Subcutaneous abdominal adipose tissue (tissue), 5 donors: ENCODE data around the gene INPP5E.
"Not testable (repeated sequence)": the region's sequence is repeated elsewhere in the genome, so short reads cannot be mapped to it uniquely, and the experiment has no call there.

ENCODE experiments used
- H3K27ac ChIP-seq: one replicate; pipeline ENCODE4 v1.7.0; 2013; ENCODE audit warnings: low read depth, mild to moderate bottlenecking, inconsistent platforms, low read length, moderate library complexity
- H3K27me3 ChIP-seq, 5 donors: one replicate each; pipeline ENCODE4 v1.7.0; 2013; ENCODE audit warnings: low read length in 5 of 5, inconsistent platforms in 1 of 5; ENCODE audit not compliant: control insufficient read depth in 5 of 5, insufficient read depth in 4 of 5
- H3K36me3 ChIP-seq, 5 donors: one replicate each; pipeline ENCODE4 v1.7.0; 2013; ENCODE audit warnings: low read length in 5 of 5; ENCODE audit not compliant: control insufficient read depth in 5 of 5, insufficient read depth in 5 of 5
- H3K4me1 ChIP-seq, 5 donors: one replicate each; pipeline ENCODE4 v1.7.0; 2013; ENCODE audit warnings: low read length in 5 of 5, mild to moderate bottlenecking in 3 of 5, moderate library complexity in 1 of 5; ENCODE audit not compliant: control insufficient read depth in 5 of 5, insufficient read depth in 5 of 5
- H3K4me3 ChIP-seq, 5 donors: one replicate each; pipeline ENCODE4 v1.7.0; 2013; ENCODE audit warnings: low read length in 5 of 5, low read depth in 1 of 5
- H3K9ac ChIP-seq, 5 donors: one replicate each; pipeline ENCODE4 v1.7.0; 2013; ENCODE audit warnings: low read length in 5 of 5, mild to moderate bottlenecking in 4 of 5, moderate library complexity in 3 of 5
- H3K9me3 ChIP-seq, 5 donors: one replicate each; pipeline ENCODE4 v1.7.0; 2013; ENCODE audit warnings: low read length in 5 of 5; ENCODE audit not compliant: control insufficient read depth in 5 of 5
- donor health status: healthy.
- donor health status: healthy.
- donor health status: healthy.
- donor health status: healthy.
- donor health status: healthy.

The INPP5E gene

GRCh38 chr9:136405904-136406303, 33.7 kb downstream of the INPP5E start:
- H3K36me3 ChIP-seq = peaks cover 0 to 52% (median 43%) of the 10 kb centered on the region in 5 donors
- H3K27ac ChIP-seq, H3K9me3 ChIP-seq: not testable (repeated sequence)

GRCh38 chr9:136405481-136405880, 34.2 kb downstream of the INPP5E start:
- H3K27ac ChIP-seq = no peak overlapping the region
- H3K27me3 ChIP-seq = no peaks in the 10 kb centered on the region
- H3K9ac ChIP-seq = no peak overlapping the region
- peaks cover 0 to 19% (median 12%) of the 10 kb centered on the region in 5 donors for H3K4me1 ChIP-seq
- H3K9me3 ChIP-seq = no peaks in the 10 kb centered on the region
- peaks cover 0 to 52% (median 43%) of the 10 kb centered on the region in 5 donors for H3K36me3 ChIP-seq
- no peak overlapping the region for H3K4me3 ChIP-seq

More at GRCh38 chr9:136405904-136406303, 33.7 kb downstream of the INPP5E start:
- not testable (repeated sequence) for H3K27me3 ChIP-seq, H3K9ac ChIP-seq, H3K4me3 ChIP-seq
- peaks cover 0 to 19% (median 13%) of the 10 kb centered on the region in 5 donors for H3K4me1 ChIP-seq

GRCh38 chr9:136404801-136405136, 34.9 kb downstream of the INPP5E start:
- Histone ChIP-seq H3K36me3 (peaks cover 0 to 52% (median 43%) of the 10 kb centered on the region in 5 donors), H3K9ac (no peak overlapping the region), H3K27me3 (no peaks in the 10 kb centered on the region), H3K4me1 (peaks cover 0 to 21% (median 12%) of the 10 kb centered on the region in 5 donors), H3K4me3 (no peak overlapping the region), H3K9me3 (no peaks in the 10 kb centered on the region), H3K27ac (no peak overlapping the region)

DNA sequence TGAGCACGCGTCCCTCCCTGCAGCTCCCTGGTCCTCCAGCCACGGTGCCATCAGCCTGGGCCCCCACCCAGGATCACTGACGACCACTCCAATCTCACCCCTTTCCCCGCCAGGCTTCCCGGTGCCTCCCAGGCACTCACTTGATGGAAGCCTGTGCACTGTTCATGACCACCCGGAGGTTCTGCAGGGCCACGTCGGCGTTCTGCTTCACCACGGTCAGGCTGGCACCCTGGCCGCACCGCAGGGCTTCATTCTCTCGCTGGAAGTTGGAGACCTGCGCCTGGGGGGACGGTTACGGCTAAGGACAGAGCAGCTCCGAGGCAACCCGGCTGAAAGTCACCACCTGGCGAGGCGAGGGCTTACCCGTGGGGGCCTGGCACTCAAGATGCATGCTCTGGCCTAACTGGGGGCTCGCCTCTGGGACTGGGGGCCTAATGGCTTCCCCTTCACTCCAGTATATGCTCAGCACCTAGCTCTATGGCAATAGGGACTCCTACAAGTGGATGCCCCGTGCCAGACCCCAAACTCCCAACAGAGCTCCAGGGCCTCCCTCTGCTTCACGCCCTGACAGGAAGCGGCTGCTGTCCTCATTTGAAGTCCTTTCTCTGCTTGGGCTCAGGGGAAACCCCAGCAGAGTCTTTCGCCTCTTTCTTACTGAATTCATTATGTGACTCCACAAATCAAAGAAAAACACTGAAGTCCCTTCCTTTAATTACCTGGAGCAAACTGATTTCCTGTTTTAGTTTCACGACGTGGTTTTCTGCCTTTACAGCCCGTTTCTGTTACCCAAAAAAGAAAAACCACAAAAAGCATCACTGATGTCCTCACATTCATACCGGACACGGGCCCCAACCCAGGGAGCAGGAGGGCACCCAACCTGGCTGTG, 35.5 kb downstream of the INPP5E start:
- peaks cover 0 to 52% (median 43%) of the 10 kb centered on the region in 5 donors for H3K36me3 ChIP-seq

DNA sequence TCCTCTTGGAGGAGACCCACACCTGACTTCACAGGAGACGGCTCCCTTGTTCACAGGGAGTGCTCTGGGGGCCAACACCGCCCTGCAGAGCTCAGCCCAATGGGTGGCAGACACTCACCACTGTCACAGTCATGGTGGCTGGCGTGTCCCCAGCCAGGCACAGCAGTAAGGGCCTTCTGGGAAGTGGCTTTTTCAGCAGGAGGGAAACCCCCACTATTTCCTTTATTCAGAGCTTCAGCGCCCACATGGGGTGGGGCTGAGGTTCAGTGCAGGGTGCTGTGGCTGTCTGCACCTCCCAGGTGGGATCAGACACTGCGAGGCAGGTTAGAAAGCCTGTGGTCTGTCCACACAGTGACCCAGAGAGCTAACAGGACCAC, 36.1 kb downstream of the INPP5E start:
- H3K27ac ChIP-seq = no peak overlapping the region
- H3K4me1 ChIP-seq = peaks cover 5 to 22% (median 18%) of the 10 kb centered on the region in 5 donors
- H3K4me3 ChIP-seq = no peak overlapping the region
- H3K9me3 ChIP-seq = no peaks in the 10 kb centered on the region
- H3K27me3 ChIP-seq = no peaks in the 10 kb centered on the region
- H3K36me3 ChIP-seq = peaks cover 0 to 52% (median 43%) of the 10 kb centered on the region in 5 donors
- no peak overlapping the region for H3K9ac ChIP-seq

More for the DNA sequence above, 35.5 kb downstream of the INPP5E start:
- H3K9ac ChIP-seq = no peak overlapping the region
- H3K4me3 ChIP-seq = no peak overlapping the region
- no peak overlapping the region for H3K27ac ChIP-seq
- H3K4me1 ChIP-seq = peaks cover 2 to 21% (median 12%) of the 10 kb centered on the region in 5 donors
- H3K27me3 ChIP-seq = no peaks in the 10 kb centered on the region
- H3K9me3 ChIP-seq = no peaks in the 10 kb centered on the region

- Histone ChIP-seq H3K9ac (no peak overlapping the region), H3K4me3 (no peak overlapping the region), H3K27ac (no peak overlapping the region), H3K9me3 (no peaks in the 10 kb centered on the region), H3K27me3 (no peaks in the 10 kb centered on the region), H3K4me1 (peaks cover 5 to 24% (median 21%) of the 10 kb centered on the region in 5 donors), H3K36me3 (peaks cover 0 to 51% (median 39%) of the 10 kb centered on the region in 5 donors)
These were observed 37.6 kb downstream of the INPP5E start for GRCh38 chr9:136402067-136402466.

DNA sequence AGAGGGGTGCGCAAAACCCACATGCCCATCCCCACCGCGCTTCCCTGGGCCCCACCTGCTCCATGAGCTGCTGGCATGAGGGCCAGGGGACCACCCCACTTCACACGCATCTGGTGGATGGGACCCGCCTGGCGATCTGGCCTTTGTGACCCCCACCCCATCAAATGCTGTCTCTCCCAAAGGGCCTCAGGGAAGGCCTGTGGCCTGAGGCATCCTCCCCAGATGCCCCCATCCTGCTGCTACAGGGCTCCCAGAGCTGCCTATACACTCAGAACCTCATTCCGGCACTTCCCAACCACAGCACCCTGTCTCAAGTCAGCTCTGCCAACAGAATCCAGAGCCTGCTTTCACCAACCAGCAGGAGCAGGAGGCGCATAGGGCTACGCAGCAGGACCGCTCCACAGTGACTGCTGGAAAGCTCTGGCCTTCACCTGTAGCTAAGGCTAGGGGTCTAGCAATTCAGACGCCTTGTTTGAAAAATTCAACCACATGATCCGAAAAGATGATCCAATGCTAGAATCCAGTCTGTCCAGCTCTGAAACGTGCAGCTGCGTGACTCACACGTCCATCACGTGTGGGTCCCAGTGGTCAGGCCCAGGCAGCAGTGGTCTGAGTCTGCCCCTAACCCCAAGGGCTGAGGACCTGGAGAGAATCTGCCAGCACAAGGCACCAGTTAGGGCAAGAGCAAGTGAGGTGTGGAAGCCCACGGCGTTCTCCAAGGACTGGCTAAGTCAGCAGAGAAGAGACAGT, 38.3 kb downstream of the INPP5E start:
- Histone ChIP-seq H3K4me3 (no peak overlapping the region), H3K9me3 (no peaks in the 10 kb centered on the region), H3K4me1 (peaks cover 5 to 24% (median 21%) of the 10 kb centered on the region in 5 donors), H3K9ac (peak overlapping the region in 1 of 5 donors; percentile 71), H3K36me3 (peaks cover 0 to 54% (median 41%) of the 10 kb centered on the region in 5 donors), H3K27me3 (no peaks in the 10 kb centered on the region), H3K27ac (no peak overlapping the region)

- peaks cover 5 to 24% (median 21%) of the 10 kb centered on the region in 5 donors for H3K4me1 ChIP-seq
- H3K27ac ChIP-seq = no peak within 1 kb of the TSS
- peak within 1 kb of the TSS; percentile 54 to 91 (median 75) for H3K4me3 ChIP-seq
- no peaks in the 10 kb centered on the region for H3K27me3 ChIP-seq
- H3K36me3 ChIP-seq = peaks cover 0 to 57% (median 44%) of the 10 kb centered on the region in 5 donors
- H3K9me3 ChIP-seq = no peaks in the 10 kb centered on the region
- peak within 1 kb of the TSS; percentile 68 to 96 (median 83) for H3K9ac ChIP-seq
These were observed 39.4 kb downstream of the INPP5E start, which contains the start of gene SNAPC4 for GRCh38 chr9:136400038-136400834. TSS of gene SNAPC4 (minus strand) at chr9:136400170. CDS start at chr9:136398428, 1,742 bp downstream.

GRCh38 chr9:136399176-136400037, 40.2 kb downstream of the INPP5E start:
- Histone ChIP-seq H3K27ac (no peak overlapping the region), H3K36me3 (peaks cover 0 to 57% (median 44%) of the 10 kb centered on the region in 5 donors), H3K27me3 (no peaks in the 10 kb centered on the region), H3K9ac (peak overlapping the region; percentile 68 to 96 (median 83)), H3K4me1 (peaks cover 5 to 24% (median 21%) of the 10 kb centered on the region in 5 donors), H3K4me3 (peak overlapping the region; percentile 54 to 91 (median 75)), H3K9me3 (no peaks in the 10 kb centered on the region)
